ENCODE results near the gene METTL5. TPM values are rescaled to one million over a fixed set of nuclear protein-coding genes. Genes with fewer than 3 reads are reported as not detected.

The METTL5 gene
- polyA plus RNA-seq, 1 of the 3 experiments (the other 2 are of a cell fraction): 40.7 TPM

DNA sequence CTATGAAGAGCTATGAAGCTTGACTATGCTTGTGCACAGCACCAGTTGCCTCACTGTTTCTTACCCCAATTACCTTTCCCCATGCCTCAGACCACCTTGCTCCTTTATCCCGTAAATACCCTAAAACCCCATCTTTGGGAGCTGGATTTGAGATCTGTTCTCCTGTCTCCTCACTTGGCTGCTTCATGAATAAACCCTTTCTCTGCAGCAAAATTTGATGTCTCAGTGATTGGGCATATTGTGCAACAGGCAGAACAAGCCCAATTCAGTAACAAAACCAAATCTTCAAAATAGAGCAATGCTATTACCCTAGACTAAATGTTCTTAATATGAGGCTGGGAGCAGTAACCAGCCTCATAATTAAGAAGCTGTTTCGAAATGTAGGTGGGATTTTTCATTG lies 29.5 kb downstream of the METTL5 start (continued):
- TF ChIP-seq, protein P1, sequence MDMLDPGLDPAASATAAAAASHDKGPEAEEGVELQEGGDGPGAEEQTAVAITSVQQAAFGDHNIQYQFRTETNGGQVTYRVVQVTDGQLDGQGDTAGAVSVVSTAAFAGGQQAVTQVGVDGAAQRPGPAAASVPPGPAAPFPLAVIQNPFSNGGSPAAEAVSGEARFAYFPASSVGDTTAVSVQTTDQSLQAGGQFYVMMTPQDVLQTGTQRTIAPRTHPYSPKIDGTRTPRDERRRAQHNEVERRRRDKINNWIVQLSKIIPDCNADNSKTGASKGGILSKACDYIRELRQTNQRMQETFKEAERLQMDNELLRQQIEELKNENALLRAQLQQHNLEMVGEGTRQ (IDR thresholded peaks at IDR 0.05; ENCODE audit: borderline replicate concordance, low read depth, low read length): no peak

DNA sequence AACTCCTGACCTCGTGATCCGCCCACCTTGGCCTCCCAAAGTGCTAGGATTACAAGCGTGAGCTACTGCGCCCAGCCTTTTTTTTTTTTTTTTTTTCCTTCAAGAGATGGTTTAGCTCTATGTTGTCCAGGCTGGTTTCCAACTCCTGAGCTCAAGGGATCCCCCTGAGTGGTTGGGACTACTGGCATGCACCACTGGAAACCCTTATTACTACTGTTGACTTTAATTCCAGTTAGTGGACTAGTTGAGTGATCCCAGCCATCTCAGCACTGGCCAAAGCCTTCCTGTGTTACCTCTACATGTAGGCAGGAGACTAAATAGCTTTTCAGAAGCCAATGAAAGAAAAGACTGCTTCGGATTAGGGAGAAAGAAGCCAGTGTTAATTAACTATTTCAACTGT lies 34.1 kb downstream of the METTL5 start:
- H3K9me2 ChIP-seq: no peaks in the 10 kb centered on the region
- H4K20me1 ChIP-seq (ENCODE audit: insufficient read depth): no peaks in the 10 kb centered on the region
- H3F3A ChIP-seq (replicated peaks; ENCODE audit: insufficient read depth): no peaks in the 10 kb centered on the region
- H3K27me3 ChIP-seq (ENCODE audit: insufficient read depth): no peaks in the 10 kb centered on the region
- no peak overlapping the region for H3K9ac ChIP-seq
- no peaks in the 10 kb centered on the region for H3K36me3 ChIP-seq (replicated peaks in 1 of 2; ENCODE audit: control insufficient read depth in 1 of 2, insufficient read depth in 2 of 2, low read length in 1 of 2)
- DNase-seq: no peak
- ChIA-PET POLR2A (no interaction called here), CTCF (interaction anchor here (0.9 to 1.2 kb wide), 2 partner anchors 87 to 98 kb away, joined by 3 to 5 read pairs; no protein-coding TSS in a partner anchor)
- H2AFZ ChIP-seq (ENCODE audit: low read depth): no peak overlapping the region
- H3K79me2 ChIP-seq (ENCODE audit: insufficient read depth): no peaks in the 10 kb centered on the region
- no peak overlapping the region for H3K4me2 ChIP-seq
- H3K27ac ChIP-seq (ENCODE audit: low read depth in 2 of 2, low read length in 1 of 2): no peak overlapping the region
- no peaks in the 10 kb centered on the region for H3K4me1 ChIP-seq (ENCODE audit: control insufficient read depth in 1 of 2, insufficient read depth in 2 of 2, low read depth in 1 of 2, low read length in 1 of 2)
- no peaks in the 10 kb centered on the region for H3K9me3 ChIP-seq
- 85% methylated on average over 5 of the region's 5 CpGs for WGBS (ENCODE audit: low lambda C conversion rate)
- H3K4me3 ChIP-seq (ENCODE audit: low read depth in 2 of 2, low read length in 1 of 2): no peak overlapping the region
- TF ChIP-seq SMC3 (IDR thresholded peaks at IDR 0.05; ENCODE audit: low read depth, low read length) (no peak), MXI1 (IDR thresholded peaks at IDR 0.05; ENCODE audit: low read depth, low read length) (no peak)

DNA sequence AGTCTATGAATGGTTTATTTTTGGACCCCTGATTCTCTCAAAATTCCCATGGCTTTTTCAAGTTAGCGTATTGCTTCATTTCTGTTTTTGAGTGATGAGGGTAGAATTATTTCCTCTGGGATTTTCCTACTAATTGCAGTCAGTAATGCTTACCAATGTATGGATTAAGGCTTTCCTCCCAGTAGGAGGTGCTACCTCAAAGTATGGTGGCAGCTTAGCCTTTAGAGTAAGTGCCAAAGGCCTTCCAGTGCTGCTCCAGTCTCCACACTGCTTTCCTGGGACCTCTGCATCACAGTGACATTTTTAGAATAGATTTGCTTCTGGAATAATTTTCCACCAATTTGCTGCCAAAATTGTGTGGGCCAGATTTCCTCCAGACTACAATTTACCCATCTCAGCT lies 42.2 kb downstream of the METTL5 start:
- TF ChIP-seq YY1 (IDR thresholded peaks at IDR 0.05; ENCODE audit: low read depth) (no peak), RAD21 (IDR thresholded peaks at IDR 0.05; ENCODE audit: low read length) (no peak), EP300 (IDR thresholded peaks at IDR 0.05; ENCODE audit: borderline replicate concordance in 1 of 2, low read depth in 1 of 2, low read length in 1 of 2) (no peak), FOXJ3 (CRISPR knock-in tag; IDR thresholded peaks at IDR 0.05) (no peak), ELF1 (IDR thresholded peaks at IDR 0.05) (no peak), GABPA (IDR thresholded peaks at IDR 0.05; ENCODE audit: low read depth) (no peak), FOXM1 (IDR thresholded peaks at IDR 0.05; ENCODE audit: low read depth) (no peak), RFX5 (IDR thresholded peaks at IDR 0.05; ENCODE audit: low read length) (no peak), RXRA (IDR thresholded peaks at IDR 0.05; ENCODE audit: borderline replicate concordance, low read depth) (no peak)
- TF ChIP-seq, protein P2, sequence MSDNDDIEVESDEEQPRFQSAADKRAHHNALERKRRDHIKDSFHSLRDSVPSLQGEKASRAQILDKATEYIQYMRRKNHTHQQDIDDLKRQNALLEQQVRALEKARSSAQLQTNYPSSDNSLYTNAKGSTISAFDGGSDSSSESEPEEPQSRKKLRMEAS (IDR thresholded peaks at IDR 0.05; ENCODE audit: low read depth): no peak
- TF ChIP-seq, protein P3, sequence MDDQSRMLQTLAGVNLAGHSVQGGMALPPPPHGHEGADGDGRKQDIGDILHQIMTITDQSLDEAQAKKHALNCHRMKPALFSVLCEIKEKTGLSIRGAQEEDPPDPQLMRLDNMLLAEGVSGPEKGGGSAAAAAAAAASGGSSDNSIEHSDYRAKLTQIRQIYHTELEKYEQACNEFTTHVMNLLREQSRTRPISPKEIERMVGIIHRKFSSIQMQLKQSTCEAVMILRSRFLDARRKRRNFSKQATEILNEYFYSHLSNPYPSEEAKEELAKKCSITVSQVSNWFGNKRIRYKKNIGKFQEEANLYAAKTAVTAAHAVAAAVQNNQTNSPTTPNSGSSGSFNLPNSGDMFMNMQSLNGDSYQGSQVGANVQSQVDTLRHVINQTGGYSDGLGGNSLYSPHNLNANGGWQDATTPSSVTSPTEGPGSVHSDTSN (IDR thresholded peaks at IDR 0.05): no peak
- TF ChIP-seq, protein P4, sequence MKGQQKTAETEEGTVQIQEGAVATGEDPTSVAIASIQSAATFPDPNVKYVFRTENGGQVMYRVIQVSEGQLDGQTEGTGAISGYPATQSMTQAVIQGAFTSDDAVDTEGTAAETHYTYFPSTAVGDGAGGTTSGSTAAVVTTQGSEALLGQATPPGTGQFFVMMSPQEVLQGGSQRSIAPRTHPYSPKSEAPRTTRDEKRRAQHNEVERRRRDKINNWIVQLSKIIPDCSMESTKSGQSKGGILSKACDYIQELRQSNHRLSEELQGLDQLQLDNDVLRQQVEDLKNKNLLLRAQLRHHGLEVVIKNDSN (IDR thresholded peaks at IDR 0.05; ENCODE audit: borderline replicate concordance, low read depth): no peak
- TF ChIP-seq, protein P5, sequence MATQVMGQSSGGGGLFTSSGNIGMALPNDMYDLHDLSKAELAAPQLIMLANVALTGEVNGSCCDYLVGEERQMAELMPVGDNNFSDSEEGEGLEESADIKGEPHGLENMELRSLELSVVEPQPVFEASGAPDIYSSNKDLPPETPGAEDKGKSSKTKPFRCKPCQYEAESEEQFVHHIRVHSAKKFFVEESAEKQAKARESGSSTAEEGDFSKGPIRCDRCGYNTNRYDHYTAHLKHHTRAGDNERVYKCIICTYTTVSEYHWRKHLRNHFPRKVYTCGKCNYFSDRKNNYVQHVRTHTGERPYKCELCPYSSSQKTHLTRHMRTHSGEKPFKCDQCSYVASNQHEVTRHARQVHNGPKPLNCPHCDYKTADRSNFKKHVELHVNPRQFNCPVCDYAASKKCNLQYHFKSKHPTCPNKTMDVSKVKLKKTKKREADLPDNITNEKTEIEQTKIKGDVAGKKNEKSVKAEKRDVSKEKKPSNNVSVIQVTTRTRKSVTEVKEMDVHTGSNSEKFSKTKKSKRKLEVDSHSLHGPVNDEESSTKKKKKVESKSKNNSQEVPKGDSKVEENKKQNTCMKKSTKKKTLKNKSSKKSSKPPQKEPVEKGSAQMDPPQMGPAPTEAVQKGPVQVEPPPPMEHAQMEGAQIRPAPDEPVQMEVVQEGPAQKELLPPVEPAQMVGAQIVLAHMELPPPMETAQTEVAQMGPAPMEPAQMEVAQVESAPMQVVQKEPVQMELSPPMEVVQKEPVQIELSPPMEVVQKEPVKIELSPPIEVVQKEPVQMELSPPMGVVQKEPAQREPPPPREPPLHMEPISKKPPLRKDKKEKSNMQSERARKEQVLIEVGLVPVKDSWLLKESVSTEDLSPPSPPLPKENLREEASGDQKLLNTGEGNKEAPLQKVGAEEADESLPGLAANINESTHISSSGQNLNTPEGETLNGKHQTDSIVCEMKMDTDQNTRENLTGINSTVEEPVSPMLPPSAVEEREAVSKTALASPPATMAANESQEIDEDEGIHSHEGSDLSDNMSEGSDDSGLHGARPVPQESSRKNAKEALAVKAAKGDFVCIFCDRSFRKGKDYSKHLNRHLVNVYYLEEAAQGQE (IDR thresholded peaks at IDR 0.05; ENCODE audit: low read depth, low read length): no peak
- H3K27me3 ChIP-seq (ENCODE audit: insufficient read depth): no peaks in the 10 kb centered on the region
- no peak overlapping the region for H3K4me3 ChIP-seq (ENCODE audit: low read depth in 2 of 2, low read length in 1 of 2)
- H3K27ac ChIP-seq (ENCODE audit: low read depth in 2 of 2, low read length in 1 of 2): no peak overlapping the region
- 100% methylated on average over 1 of the region's 1 CpG for WGBS (ENCODE audit: low lambda C conversion rate)
- H2AFZ ChIP-seq (ENCODE audit: low read depth): no peak overlapping the region
- no peak for DNase-seq
- H3F3A ChIP-seq (replicated peaks; ENCODE audit: insufficient read depth): peaks cover 4% of the 10 kb centered on the region
- ChIA-PET POLR2A (interaction anchor here (1.0 kb wide), 1 partner anchor 16 kb away, joined by 3 read pairs; the partner anchor contains the start of gene SSB), CTCF (interaction anchor here (0.7 to 1.2 kb wide), 3 partner anchors 9 to 146 kb away, joined by 3 to 4 read pairs (median 4); no protein-coding TSS in a partner anchor)
- H3K9me3 ChIP-seq: no peaks in the 10 kb centered on the region
- H3K9me2 ChIP-seq: no peaks in the 10 kb centered on the region
- no peaks in the 10 kb centered on the region for H3K4me1 ChIP-seq (ENCODE audit: control insufficient read depth in 1 of 2, insufficient read depth in 2 of 2, low read depth in 1 of 2, low read length in 1 of 2)
- no peaks in the 10 kb centered on the region for H4K20me1 ChIP-seq (ENCODE audit: insufficient read depth)
- no peaks in the 10 kb centered on the region for H3K36me3 ChIP-seq (replicated peaks in 1 of 2; ENCODE audit: control insufficient read depth in 1 of 2, insufficient read depth in 2 of 2, low read length in 1 of 2)
- no peak overlapping the region for H3K9ac ChIP-seq
- no peaks in the 10 kb centered on the region for H3K79me2 ChIP-seq (ENCODE audit: insufficient read depth)
- no peak overlapping the region for H3K4me2 ChIP-seq

Measured in SK-N-SH (cell line).